HepG2 (cell line): ENCODE measurements around the gene EBPL. TPM values are rescaled to one million over a fixed set of nuclear protein-coding genes. Genes with fewer than 3 reads are reported as not detected.

Experiments used
- FOXK1 ChIP-seq: sonication (generic); formaldehyde crosslinking; IDR thresholded peaks from 2 replicates; pipeline ENCODE4 v1.4.0; 2020; ENCODE audit warnings: low read depth, missing genetic modification reagents, borderline replicate concordance
- GMEB1 ChIP-seq: sonication (generic); formaldehyde crosslinking; IDR thresholded peaks from 2 replicates; pipeline ENCODE4 v1.5.1; 2020; ENCODE audit warnings: missing genetic modification reagents, mild to moderate bottlenecking, borderline replicate concordance
- KAT8 ChIP-seq: IDR thresholded peaks from 2 replicates; pipeline ENCODE4 v1.6.1; 2016; ENCODE audit warnings: missing genetic modification reagents, missing compliant biosample characterization
- KDM4B ChIP-seq: sonication (generic); formaldehyde crosslinking; IDR thresholded peaks from 2 replicates; pipeline ENCODE4 v1.4.0; 2020; ENCODE audit warnings: missing genetic modification reagents
- KLF11 ChIP-seq: IDR thresholded peaks from 2 replicates; pipeline ENCODE4 v1.6.1; 2016; ENCODE audit warnings: missing compliant biosample characterization
- KMT2B ChIP-seq: IDR thresholded peaks from 2 replicates; pipeline ENCODE4 v1.6.1; 2016; ENCODE audit warnings: missing genetic modification reagents, missing compliant biosample characterization
- MXD4 ChIP-seq: IDR thresholded peaks from 2 replicates; pipeline ENCODE4 v1.6.1; 2016; ENCODE audit warnings: mild to moderate bottlenecking, missing biosample characterization, missing genetic modification reagents
- NR2F1 ChIP-seq, 2 experiments: fragments of 450-650 bp in 1 of 2; formaldehyde crosslinking in 1 of 2; IDR thresholded peaks; 2 replicates each; pipeline versions ENCODE4 v1.5.0 to v1.6.1; 2016 to 2020; ENCODE audit warnings: mild to moderate bottlenecking in 1 of 2, missing compliant biosample characterization in 1 of 2, missing genetic modification reagents in 1 of 2, moderate library complexity in 1 of 2
- PHF20 ChIP-seq: sonication (generic); formaldehyde crosslinking; IDR thresholded peaks from 2 replicates; pipeline ENCODE4 v1.5.0; 2020; ENCODE audit warnings: mild to moderate bottlenecking, missing genetic modification reagents
- RFX1 ChIP-seq: fragments of 450-650 bp; IDR thresholded peaks from 2 replicates; pipeline ENCODE4 v1.6.1; 2017
- SPEN ChIP-seq: sonication (generic); formaldehyde crosslinking; IDR thresholded peaks from 2 replicates; pipeline ENCODE4 v1.5.1; 2020; ENCODE audit warnings: low read depth, mild to moderate bottlenecking, missing genetic modification reagents
- THAP7 ChIP-seq: sonication (generic); formaldehyde crosslinking; IDR thresholded peaks from 2 replicates; pipeline ENCODE4 v1.8.1; 2023; ENCODE audit warnings: mild to moderate bottlenecking, missing genetic modification reagents
- TOPORS ChIP-seq: sonication (generic); formaldehyde crosslinking; IDR thresholded peaks from 2 replicates; pipeline ENCODE4 v1.8.0; 2023; ENCODE audit warnings: mild to moderate bottlenecking, missing genetic modification reagents
- ZFY ChIP-seq: sonication (generic); formaldehyde crosslinking; IDR thresholded peaks from 2 replicates; pipeline ENCODE4 v1.4.0; 2020; ENCODE audit warnings: missing genetic modification reagents
- ZNF230 ChIP-seq: sonication (generic); formaldehyde crosslinking; IDR thresholded peaks from 2 replicates; pipeline ENCODE4 v1.4.0; 2020; ENCODE audit warnings: mild to moderate bottlenecking, missing genetic modification reagents
- ZNF296 ChIP-seq: sonication (generic); formaldehyde crosslinking; conservative IDR thresholded peaks from 2 replicates; pipeline ENCODE4 v1.5.0; 2020; ENCODE audit warnings: mild to moderate bottlenecking, missing genetic modification reagents
- ZNF430 ChIP-seq: sonication (generic); formaldehyde crosslinking; IDR thresholded peaks from 2 replicates; pipeline ENCODE4 v1.9.0; 2021; ENCODE audit warnings: mild to moderate bottlenecking, missing genetic modification reagents
- polyA plus RNA-seq, 8 experiments: library from polyadenylated mRNA; depleted of rRNA in 3 of 8; stranded (reverse) in 7 of 8; unstranded in 1 of 8; fragments of >200 nt; fragmentation: Illumina TruSeq in 4 of 8; extraction: Trizol in 4 of 8; gene quantifications; 2 replicates each; pipeline versions ENCODE4 v1.2.1 to v1.2.3, GENCODE V29; 2011 to 2016; ENCODE audit warnings: low read depth in 4 of 8, missing spikeins in 1 of 8, mixed read lengths in 1 of 8; ENCODE audit not compliant: insufficient read depth in 1 of 8
- total RNA-seq, 5 experiments: library from RNA; depleted of rRNA; stranded (reverse); fragments of >200 nt; fragmentation: Illumina TruSeq; extraction: Trizol; gene quantifications; 2 replicates each; pipeline ENCODE4 v1.2.3, GENCODE V29; 2016; ENCODE audit warnings: low read depth in 1 of 5
- TF ChIP-seq, protein P1 (sequence below): IDR thresholded peaks from 2 replicates; pipeline ENCODE4 v1.6.1; 2016; ENCODE audit warnings: low read depth, borderline replicate concordance
- TF ChIP-seq, protein P2 (sequence below): IDR thresholded peaks from 2 replicates; pipeline ENCODE4 v1.6.1; 2016; ENCODE audit warnings: mild to moderate bottlenecking, missing biosample characterization, missing genetic modification reagents
- TF ChIP-seq, protein P3 (sequence below): sonication (generic); formaldehyde crosslinking; IDR thresholded peaks from 2 replicates; pipeline ENCODE4 v1.9.0; 2022; ENCODE audit warnings: low read depth, missing genetic modification reagents

EBPL gene
- total and polyA plus RNA-seq, 2 of the 13 experiments (the other 11 are each of a cell fraction or from before 2014, with no cell fraction given): 96.5 to 152 TPM

GRCh38 chr13:49625392-49626079 lies 65.8 kb downstream of the EBPL start (continued):
- TF ChIP-seq THAP7 (CRISPR knock-in tag): 0 out of 2 replicates have a peak, but pooled peaks have one; percentile 69
- TF ChIP-seq ZNF230 (CRISPR knock-in tag): 0 out of 2 replicates have a peak, but pooled peaks have one; percentile 39
- peak; percentile 15; the same call in 1 of the 2 replicates for TF ChIP-seq FOXK1
- TF ChIP-seq GMEB1: peak; percentile 29; the same call in 1 of the 2 replicates
- TF ChIP-seq, protein P1, sequence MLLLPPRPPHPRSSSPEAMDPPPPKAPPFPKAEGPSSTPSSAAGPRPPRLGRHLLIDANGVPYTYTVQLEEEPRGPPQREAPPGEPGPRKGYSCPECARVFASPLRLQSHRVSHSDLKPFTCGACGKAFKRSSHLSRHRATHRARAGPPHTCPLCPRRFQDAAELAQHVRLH: peak; percentile 47; the same call in 1 of the 2 replicates
- TF ChIP-seq KDM4B (CRISPR knock-in tag): no peak
- peak; percentile 53; the same call in 1 of the 2 replicates for TF ChIP-seq ZNF430 (CRISPR knock-in tag)
- TF ChIP-seq MXD4 (CRISPR knock-in tag): peak; percentile 25; the same call in 1 of the 2 replicates
- TF ChIP-seq, protein P2, sequence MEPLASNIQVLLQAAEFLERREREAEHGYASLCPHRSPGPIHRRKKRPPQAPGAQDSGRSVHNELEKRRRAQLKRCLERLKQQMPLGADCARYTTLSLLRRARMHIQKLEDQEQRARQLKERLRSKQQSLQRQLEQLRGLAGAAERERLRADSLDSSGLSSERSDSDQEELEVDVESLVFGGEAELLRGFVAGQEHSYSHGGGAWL (CRISPR knock-in tag): peak; percentile 75
- peak; percentile 72 to 85 for TF ChIP-seq NR2F1 (CRISPR knock-in tag; IDR thresholded peaks at IDR 0.05)
- TF ChIP-seq, protein P3, sequence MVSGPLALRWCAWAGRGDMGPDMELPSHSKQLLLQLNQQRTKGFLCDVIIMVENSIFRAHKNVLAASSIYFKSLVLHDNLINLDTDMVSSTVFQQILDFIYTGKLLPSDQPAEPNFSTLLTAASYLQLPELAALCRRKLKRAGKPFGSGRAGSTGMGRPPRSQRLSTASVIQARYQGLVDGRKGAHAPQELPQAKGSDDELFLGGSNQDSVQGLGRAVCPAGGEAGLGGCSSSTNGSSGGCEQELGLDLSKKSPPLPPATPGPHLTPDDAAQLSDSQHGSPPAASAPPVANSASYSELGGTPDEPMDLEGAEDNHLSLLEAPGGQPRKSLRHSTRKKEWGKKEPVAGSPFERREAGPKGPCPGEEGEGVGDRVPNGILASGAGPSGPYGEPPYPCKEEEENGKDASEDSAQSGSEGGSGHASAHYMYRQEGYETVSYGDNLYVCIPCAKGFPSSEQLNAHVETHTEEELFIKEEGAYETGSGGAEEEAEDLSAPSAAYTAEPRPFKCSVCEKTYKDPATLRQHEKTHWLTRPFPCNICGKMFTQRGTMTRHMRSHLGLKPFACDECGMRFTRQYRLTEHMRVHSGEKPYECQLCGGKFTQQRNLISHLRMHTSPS (CRISPR knock-in tag): peak; percentile 93
- peak; percentile 67 for TF ChIP-seq SPEN (CRISPR knock-in tag)
- TF ChIP-seq RFX1: no peak
- peak; percentile 59 for TF ChIP-seq KMT2B (CRISPR knock-in tag)
- peak; percentile 45; the same call in 1 of the 2 replicates for TF ChIP-seq TOPORS
- peak; percentile 68 for TF ChIP-seq ZFY (CRISPR knock-in tag)
- 0 out of 2 replicates have a peak, but pooled peaks have one; percentile 13 for TF ChIP-seq KAT8 (CRISPR knock-in tag)
- TF ChIP-seq KLF11 (CRISPR knock-in tag): 0 out of 2 replicates have a peak, but pooled peaks have one; percentile 50
- peak; percentile 54; the same call in 1 of the 2 replicates for TF ChIP-seq PHF20 (CRISPR knock-in tag)
- TF ChIP-seq ZNF296: peak; percentile 74; the same call in 1 of the 2 replicates
